Stomach (tissue), 9 donors: ENCODE measurements around the gene NPR3. TPM values are rescaled to one million over a fixed set of nuclear protein-coding genes. Genes with fewer than 3 reads are reported as not detected.

Experiments
- DNase-seq, 2 donors: peaks; one replicate each; pipeline versions ENCODE4 v3.0.0 to v3.0.0-alpha.2; 2013 to 2019
- H3K27ac ChIP-seq, 5 donors: fragments of 200-600 bp in 4 of 5; sonication (generic) in 4 of 5; one replicate each; pipeline ENCODE4 v1.5.1; 2013 to 2019; ENCODE audit warnings: mild to moderate bottlenecking in 1 of 5, moderate library complexity in 1 of 5
- H3K27me3 ChIP-seq, 3 donors: fragments of 200-600 bp; sonication (generic); one replicate each; pipeline ENCODE4 v1.5.1; 2017 to 2019; ENCODE audit warnings: mixed run types in 1 of 3
- H3K36me3 ChIP-seq, 4 donors: fragments of 200-600 bp; sonication (generic); 1 replicate in 3 of 4; 2 replicates in 1 of 4; pipeline ENCODE4 v1.5.1; 2016 to 2019
- H3K4me1 ChIP-seq, 4 donors: fragments of 200-600 bp; sonication (generic); one replicate each; pipeline ENCODE4 v1.5.1; 2016 to 2019
- H3K4me3 ChIP-seq, 4 donors: fragments of 200-600 bp; sonication (generic) in 3 of 4; one replicate each; pipeline ENCODE4 v1.5.1; 2016 to 2019; ENCODE audit warnings: mild to moderate bottlenecking in 1 of 4
- H3K9me3 ChIP-seq, 4 donors: fragments of 200-600 bp; sonication (generic); one replicate each; pipeline ENCODE4 v1.5.1; 2016 to 2019
- EP300 ChIP-seq: sonication (generic); formaldehyde crosslinking; IDR thresholded peaks from one replicate; pipeline ENCODE4 v1.6.1; 2017; ENCODE audit warnings: antibody characterized with exemption
- POLR2A ChIP-seq, 4 donors: fragments of 450-650 bp; IDR thresholded peaks; one replicate each; pipeline ENCODE4 v1.6.1; 2016; ENCODE audit warnings: antibody characterized with exemption in 4 of 4, control low read depth in 2 of 4, mild to moderate bottlenecking in 1 of 4, moderate library complexity in 1 of 4
- POLR2AphosphoS5 ChIP-seq, 3 donors: sonication (generic); formaldehyde crosslinking; IDR thresholded peaks; one replicate each; pipeline ENCODE4 v1.6.1; 2016; ENCODE audit warnings: antibody characterized with exemption in 3 of 3
- WGBS, 5 donors: extraction: QIAGEN DNeasy Blood & Tissue Kit in 3 of 5; methylation state at CpG; one replicate each; pipeline versions ENCODE4 v1.1.5 to v1.1.7; 2013 to 2018; 5-methylcytosine and 5-hydroxymethylcytosine counted together
- intact Hi-C: fragments of 100-400 bp; cut with DNase I; formaldehyde crosslinking; loops from one replicate; pipeline ENCODE4 v1.15.1; 2023; ENCODE audit warnings: low total_unique reads
- polyA plus RNA-seq, 3 donors: library from polyadenylated mRNA; stranded (reverse); fragments of 200-250 nt; gene quantifications; one replicate each; pipeline ENCODE4 v1.2.3, GENCODE V29; 2013
- total RNA-seq, 5 donors: library from RNA; depleted of rRNA; stranded (reverse); fragments of >200 nt; gene quantifications; one replicate each; pipeline versions ENCODE4 v1.1.0 to v1.2.3, GENCODE V29; 2014 to 2016
- TF ChIP-seq, protein P1 (sequence below), 7 experiments: fragments of 450-650 bp in 4 of 7; fragments of 200-600 bp in 3 of 7; sonication (generic) in 3 of 7; IDR thresholded peaks; one replicate each; pipeline ENCODE4 v1.5.1; 2016 to 2019; ENCODE audit warnings: antibody characterized with exemption in 7 of 7, control low read depth in 2 of 7, mild to moderate bottlenecking in 1 of 7
- donor health status: healthy with polysubstance abuse.
- donor health status: Bipolar disorder and iron deficiency.
- donor health status: healthy.

The NPR3 gene
- total and polyA plus RNA-seq, 8 donors: 0.25 to 15.8 (median 1.8) TPM; not detected in 2

DNA sequence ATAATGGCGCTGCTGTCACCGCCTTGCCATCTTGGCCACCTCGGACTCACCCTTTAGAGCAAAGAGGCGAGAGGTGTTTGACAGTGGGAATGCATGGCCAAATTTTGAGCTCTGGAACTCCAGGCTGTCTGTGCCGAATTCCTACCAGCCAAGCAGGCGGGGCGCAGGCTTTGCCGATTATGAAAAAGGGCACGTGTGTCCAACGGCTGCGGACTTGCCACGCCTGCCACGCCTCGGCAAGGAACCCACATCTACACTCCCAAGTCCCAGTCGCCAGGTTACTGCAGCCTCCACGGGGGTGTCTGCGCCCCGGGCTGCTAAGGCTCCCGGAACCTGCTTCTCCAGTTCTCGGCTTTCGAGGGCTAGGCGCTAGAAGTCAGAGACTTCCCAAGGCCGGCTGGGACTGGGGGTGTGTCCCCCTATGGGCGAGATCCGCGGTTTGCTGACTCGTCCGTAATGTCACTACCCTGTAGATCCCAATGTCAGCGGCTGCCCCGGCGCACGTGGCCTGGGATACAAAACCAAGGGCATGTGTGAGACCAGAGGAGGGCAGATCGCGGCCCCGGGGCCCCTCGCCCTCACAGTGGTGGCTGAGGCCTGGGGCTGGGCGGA is 2.8 kb downstream of the NPR3 start:
- Histone ChIP-seq H3K27me3 (peaks cover 4 to 63% (median 39%) of the 10 kb centered on the region in 3 donors), H3K4me1 (peaks cover 19 to 52% (median 41%) of the 10 kb centered on the region in 4 donors), H3K4me3 (peak overlapping the region; percentile 25 to 82 (median 67)), H3K9me3 (peaks cover 0 to 15% (median 4%) of the 10 kb centered on the region in 4 donors), H3K36me3 (no peaks in the 10 kb centered on the region), H3K27ac (no peak overlapping the region)
- peak in 1 of 2 donors; percentile 80 for DNase-seq
- intact Hi-C loops: loop anchor here (10.0 kb wide), 1 partner anchor 711 kb away; no protein-coding TSS in a partner anchor
- TF ChIP-seq POLR2A (IDR thresholded peaks at IDR 0.05) (no peak), POLR2AphosphoS5 (IDR thresholded peaks at IDR 0.05) (no peak)
- TF ChIP-seq, protein P1, sequence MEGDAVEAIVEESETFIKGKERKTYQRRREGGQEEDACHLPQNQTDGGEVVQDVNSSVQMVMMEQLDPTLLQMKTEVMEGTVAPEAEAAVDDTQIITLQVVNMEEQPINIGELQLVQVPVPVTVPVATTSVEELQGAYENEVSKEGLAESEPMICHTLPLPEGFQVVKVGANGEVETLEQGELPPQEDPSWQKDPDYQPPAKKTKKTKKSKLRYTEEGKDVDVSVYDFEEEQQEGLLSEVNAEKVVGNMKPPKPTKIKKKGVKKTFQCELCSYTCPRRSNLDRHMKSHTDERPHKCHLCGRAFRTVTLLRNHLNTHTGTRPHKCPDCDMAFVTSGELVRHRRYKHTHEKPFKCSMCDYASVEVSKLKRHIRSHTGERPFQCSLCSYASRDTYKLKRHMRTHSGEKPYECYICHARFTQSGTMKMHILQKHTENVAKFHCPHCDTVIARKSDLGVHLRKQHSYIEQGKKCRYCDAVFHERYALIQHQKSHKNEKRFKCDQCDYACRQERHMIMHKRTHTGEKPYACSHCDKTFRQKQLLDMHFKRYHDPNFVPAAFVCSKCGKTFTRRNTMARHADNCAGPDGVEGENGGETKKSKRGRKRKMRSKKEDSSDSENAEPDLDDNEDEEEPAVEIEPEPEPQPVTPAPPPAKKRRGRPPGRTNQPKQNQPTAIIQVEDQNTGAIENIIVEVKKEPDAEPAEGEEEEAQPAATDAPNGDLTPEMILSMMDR (IDR thresholded peaks at IDR 0.05): no peak
- WGBS, 5 donors: 4 to 21% (median 7%) methylated on average over 22 to 37 of the region's 37 CpGs

DNA sequence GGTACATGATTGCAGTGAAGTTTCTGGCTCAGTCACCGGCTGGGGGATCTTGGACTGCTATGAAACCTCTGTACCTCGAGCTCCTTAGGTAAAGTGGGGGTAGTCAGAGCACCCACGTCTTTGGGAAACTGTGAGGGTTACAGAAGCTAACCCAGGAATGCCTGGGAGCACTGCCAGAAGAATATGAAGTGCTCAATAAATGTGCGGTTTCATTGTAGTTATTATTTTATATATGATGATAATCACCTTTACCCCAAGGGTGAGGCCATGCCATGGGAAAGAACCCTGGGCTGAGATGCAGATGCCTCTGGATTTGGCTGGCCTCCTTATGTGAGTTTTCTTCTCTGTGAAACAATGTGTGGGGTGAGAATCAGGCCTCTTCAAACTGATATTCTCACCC is 3.7 kb downstream of the NPR3 start:
- TF ChIP-seq EP300 (no peak), POLR2AphosphoS5 (IDR thresholded peaks at IDR 0.05) (no peak), POLR2A (IDR thresholded peaks at IDR 0.05) (no peak)
- TF ChIP-seq, protein P1 (IDR thresholded peaks at IDR 0.05): no peak
- H3K9me3 ChIP-seq: peaks cover 0 to 19% (median 7%) of the 10 kb centered on the region in 4 donors
- no peaks in the 10 kb centered on the region for H3K36me3 ChIP-seq
- intact Hi-C loops: loop anchor here (10.0 kb wide), 1 partner anchor 710 kb away; no protein-coding TSS in a partner anchor
- no peak overlapping the region for H3K27ac ChIP-seq
- H3K27me3 ChIP-seq: peaks cover 4 to 53% (median 39%) of the 10 kb centered on the region in 3 donors
- peak in 1 of 2 donors; percentile 16 for DNase-seq
- WGBS, 5 donors: 40 to 51% (median 44%) methylated on average over 4 of the region's 4 CpGs
- H3K4me3 ChIP-seq: no peak overlapping the region
- peaks cover 19 to 45% (median 37%) of the 10 kb centered on the region in 4 donors for H3K4me1 ChIP-seq

DNA sequence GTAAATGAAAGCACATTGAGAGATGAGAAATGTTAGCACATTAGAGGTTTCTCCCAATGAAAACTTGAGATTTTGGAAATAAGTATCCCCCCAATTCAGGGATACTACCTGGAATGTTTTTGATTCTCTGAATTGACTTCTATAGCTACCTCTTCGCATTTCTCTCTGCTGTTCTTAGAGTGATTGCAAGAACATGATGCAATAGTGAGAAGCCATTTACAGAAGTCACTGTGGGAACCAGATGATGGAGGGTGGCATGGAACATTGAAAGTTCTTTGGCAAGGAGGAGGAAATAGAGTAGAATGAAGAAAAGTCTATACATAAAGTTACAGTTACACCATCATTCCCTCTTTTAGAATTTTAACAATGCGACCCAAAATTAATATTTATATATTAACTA is 9.2 kb downstream of the NPR3 start:
- no peak for TF ChIP-seq POLR2A (IDR thresholded peaks at IDR 0.05)
- TF ChIP-seq, protein P1 (IDR thresholded peaks at IDR 0.05): no peak
- no peak for TF ChIP-seq POLR2AphosphoS5 (IDR thresholded peaks at IDR 0.05)
- no peak for TF ChIP-seq EP300
- H3K36me3 ChIP-seq: no peaks in the 10 kb centered on the region
- WGBS, 5 donors: 78 to 92% (median 87%) methylated on average over 2 of the region's 2 CpGs
- H3K27me3 ChIP-seq: no peaks in the 10 kb centered on the region
- no peak for DNase-seq
- intact Hi-C loops: no loop called here
- H3K9me3 ChIP-seq: peaks cover 0 to 19% (median 7%) of the 10 kb centered on the region in 4 donors
- no peak overlapping the region for H3K4me3 ChIP-seq
- H3K4me1 ChIP-seq: no peaks in the 10 kb centered on the region
- no peak overlapping the region for H3K27ac ChIP-seq

DNA sequence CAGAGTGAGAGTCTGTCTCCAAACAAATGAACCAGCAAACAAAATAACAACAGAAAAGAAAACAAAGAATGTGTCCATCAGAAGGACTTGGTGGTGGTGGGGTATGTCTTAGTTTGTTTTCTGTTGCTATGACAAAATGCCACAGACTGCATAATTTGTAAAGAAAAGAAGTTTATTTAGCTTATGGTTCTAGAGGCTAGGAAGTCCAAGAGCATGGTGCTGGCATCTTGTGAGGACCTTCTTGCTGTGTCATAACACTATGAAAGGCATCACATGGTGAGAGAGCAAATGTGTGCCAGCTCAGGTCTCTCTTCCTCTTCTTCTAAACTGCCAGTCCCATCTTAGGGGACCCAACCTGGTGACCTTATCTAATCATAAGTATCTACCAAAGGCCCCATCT is 10.5 kb downstream of the NPR3 start:
- Histone ChIP-seq H3K9me3 (peaks cover 0 to 19% (median 7%) of the 10 kb centered on the region in 4 donors), H3K27ac (no peak overlapping the region), H3K36me3 (no peaks in the 10 kb centered on the region), H3K4me3 (no peak overlapping the region), H3K27me3 (no peaks in the 10 kb centered on the region), H3K4me1 (no peaks in the 10 kb centered on the region)
- intact Hi-C loops: no loop called here
- no peak for DNase-seq
- TF ChIP-seq POLR2AphosphoS5 (IDR thresholded peaks at IDR 0.05): no peak
- TF ChIP-seq POLR2A (IDR thresholded peaks at IDR 0.05): no peak
- TF ChIP-seq EP300: no peak
- TF ChIP-seq, protein P1 (IDR thresholded peaks at IDR 0.05): no peak
